Mucosa of stomach (tissue), 1 donor: ENCODE measurements around the gene PRICKLE2.
"Not testable (repeated sequence)": the region's sequence is repeated elsewhere in the genome, so short reads cannot be mapped to it uniquely, and the experiment has no call there.

ENCODE experiments used
- H3K27me3 ChIP-seq: one replicate; pipeline ENCODE4 v1.7.0; 2013; ENCODE audit warnings: mild to moderate bottlenecking, low read length; ENCODE audit not compliant: control insufficient read depth, insufficient read depth
- H3K36me3 ChIP-seq: one replicate; pipeline ENCODE4 v1.7.0; 2013; ENCODE audit warnings: low read length; ENCODE audit not compliant: control insufficient read depth, insufficient read depth
- H3K4me1 ChIP-seq: one replicate; pipeline ENCODE4 v1.7.0; 2013; ENCODE audit warnings: mild to moderate bottlenecking, low read length; ENCODE audit not compliant: control insufficient read depth, insufficient read depth
- H3K4me3 ChIP-seq: one replicate; pipeline ENCODE4 v1.7.0; 2013; ENCODE audit warnings: low read length
- H3K9ac ChIP-seq: one replicate; pipeline ENCODE4 v1.7.0; 2013; ENCODE audit warnings: mild to moderate bottlenecking, low read length, moderate library complexity
- H3K9me3 ChIP-seq: one replicate; pipeline ENCODE4 v1.7.0; 2013; ENCODE audit warnings: mild to moderate bottlenecking, low read length, moderate library complexity; ENCODE audit not compliant: control insufficient read depth
- donor health status: Pancreatic carcinoma.

PRICKLE2 gene

DNA sequence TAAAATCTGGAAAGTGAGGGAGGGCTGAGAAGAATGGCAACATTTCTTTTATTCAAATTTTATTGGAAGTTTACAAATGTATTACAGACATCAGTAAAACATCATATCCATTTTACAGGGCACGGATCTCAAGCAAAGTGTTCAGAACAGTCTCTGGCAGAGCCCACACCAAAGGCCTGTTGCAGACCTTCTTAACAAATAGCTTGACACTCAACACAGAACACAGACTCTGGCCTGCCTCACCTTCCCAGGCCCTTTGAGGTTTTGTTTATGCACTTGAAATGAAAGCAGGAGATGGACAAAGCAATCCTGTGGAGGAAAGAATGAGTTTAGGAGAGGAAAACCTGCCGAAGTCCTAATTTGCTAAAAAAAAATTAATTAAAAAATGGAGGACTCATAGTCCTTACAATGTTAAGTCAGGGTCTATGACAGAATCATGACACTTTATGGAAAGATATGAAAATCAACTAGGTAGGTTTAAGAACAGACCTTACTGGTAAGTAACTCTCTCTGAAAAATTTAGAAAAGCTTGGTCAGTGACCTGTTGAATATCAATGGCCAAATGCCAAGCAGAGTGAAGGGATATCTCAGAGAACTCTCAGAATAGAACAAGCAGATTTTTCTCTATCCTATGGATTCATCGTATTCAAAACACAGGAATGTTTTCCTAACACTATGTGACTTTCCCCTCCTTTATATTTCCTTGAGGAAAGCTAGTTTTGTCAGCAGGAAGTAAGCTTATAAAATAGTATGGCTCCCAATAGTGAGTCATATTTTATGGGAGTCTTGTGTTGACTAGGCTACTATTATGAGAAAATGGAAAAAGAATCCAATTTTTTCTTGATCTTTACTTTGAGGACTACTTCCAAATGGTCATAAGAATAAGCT lies 131.2 kb downstream of the PRICKLE2 start:
- no peaks in the 10 kb centered on the region for H3K9me3 ChIP-seq

GRCh38 chr3:64093211-64093610 lies 132.1 kb downstream of the PRICKLE2 start:
- Histone ChIP-seq H3K9ac (no peak overlapping the region), H3K4me3 (no peak overlapping the region), H3K4me1 (no peaks in the 10 kb centered on the region), H3K27me3 (no peaks in the 10 kb centered on the region), H3K9me3 (no peaks in the 10 kb centered on the region), H3K36me3 (no peaks in the 10 kb centered on the region)

More for the DNA sequence above, 131.2 kb downstream of the PRICKLE2 start:
- no peak overlapping the region for H3K9ac ChIP-seq
- H3K36me3 ChIP-seq = no peaks in the 10 kb centered on the region
- H3K27me3 ChIP-seq = no peaks in the 10 kb centered on the region
- no peak overlapping the region for H3K4me3 ChIP-seq
- no peaks in the 10 kb centered on the region for H3K4me1 ChIP-seq

DNA sequence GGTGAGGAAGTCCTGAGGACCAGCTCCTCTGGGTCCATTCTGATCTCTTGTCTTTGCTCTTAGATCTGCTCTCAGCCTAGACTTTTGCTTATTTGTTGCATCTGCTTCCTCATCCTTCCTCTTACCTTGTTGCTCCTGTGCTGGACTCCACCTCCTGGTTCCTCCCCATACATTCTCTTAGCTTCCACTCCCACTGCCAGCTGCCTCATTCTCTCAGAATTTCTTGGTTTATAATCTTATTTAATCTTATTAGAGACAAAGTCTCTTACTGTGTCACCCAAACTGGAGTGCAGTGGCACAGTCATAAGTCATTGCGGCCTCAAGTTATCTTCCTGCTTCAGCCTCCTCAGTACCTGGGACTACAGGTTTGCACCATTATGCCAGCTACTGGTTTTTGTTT lies 133.8 kb downstream of the PRICKLE2 start:
- Histone ChIP-seq H3K27me3 (no peaks in the 10 kb centered on the region), H3K4me1 (no peaks in the 10 kb centered on the region), H3K36me3 (no peaks in the 10 kb centered on the region), H3K9me3 (no peaks in the 10 kb centered on the region), H3K9ac (no peak overlapping the region), H3K4me3 (no peak overlapping the region)

DNA sequence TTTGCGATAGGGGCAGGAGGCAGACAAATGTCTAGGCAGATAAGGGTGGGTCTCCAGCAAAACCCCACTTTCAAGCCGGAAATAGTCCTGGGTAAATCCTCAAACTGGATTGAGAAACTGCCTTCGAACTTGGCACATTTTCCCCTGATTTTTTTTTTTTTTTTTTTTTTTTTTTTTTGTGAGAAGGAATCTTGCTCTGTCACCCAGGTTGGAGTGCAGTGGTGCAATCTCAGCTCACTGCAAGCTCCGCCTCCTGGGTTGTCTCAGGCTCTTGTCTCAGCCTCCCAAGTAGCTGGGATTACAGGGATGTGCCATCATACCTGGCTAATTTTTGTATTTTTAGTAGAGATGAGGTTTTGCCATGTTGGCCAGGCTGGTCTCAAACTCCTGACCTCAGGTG lies 135.9 kb downstream of the PRICKLE2 start:
- not testable (repeated sequence) for H3K27me3 ChIP-seq, H3K36me3 ChIP-seq

GRCh38 chr3:64088408-64089205 lies 136.7 kb downstream of the PRICKLE2 start:
- Histone ChIP-seq H3K27me3 (no peaks in the 10 kb centered on the region), H3K4me1 (no peaks in the 10 kb centered on the region), H3K4me3 (no peak overlapping the region), H3K9me3 (no peaks in the 10 kb centered on the region), H3K9ac (no peak overlapping the region), H3K36me3 (no peaks in the 10 kb centered on the region)

More for the DNA sequence above, 135.9 kb downstream of the PRICKLE2 start:
- not testable (repeated sequence) for H3K4me3 ChIP-seq, H3K9me3 ChIP-seq, H3K4me1 ChIP-seq, H3K9ac ChIP-seq

DNA sequence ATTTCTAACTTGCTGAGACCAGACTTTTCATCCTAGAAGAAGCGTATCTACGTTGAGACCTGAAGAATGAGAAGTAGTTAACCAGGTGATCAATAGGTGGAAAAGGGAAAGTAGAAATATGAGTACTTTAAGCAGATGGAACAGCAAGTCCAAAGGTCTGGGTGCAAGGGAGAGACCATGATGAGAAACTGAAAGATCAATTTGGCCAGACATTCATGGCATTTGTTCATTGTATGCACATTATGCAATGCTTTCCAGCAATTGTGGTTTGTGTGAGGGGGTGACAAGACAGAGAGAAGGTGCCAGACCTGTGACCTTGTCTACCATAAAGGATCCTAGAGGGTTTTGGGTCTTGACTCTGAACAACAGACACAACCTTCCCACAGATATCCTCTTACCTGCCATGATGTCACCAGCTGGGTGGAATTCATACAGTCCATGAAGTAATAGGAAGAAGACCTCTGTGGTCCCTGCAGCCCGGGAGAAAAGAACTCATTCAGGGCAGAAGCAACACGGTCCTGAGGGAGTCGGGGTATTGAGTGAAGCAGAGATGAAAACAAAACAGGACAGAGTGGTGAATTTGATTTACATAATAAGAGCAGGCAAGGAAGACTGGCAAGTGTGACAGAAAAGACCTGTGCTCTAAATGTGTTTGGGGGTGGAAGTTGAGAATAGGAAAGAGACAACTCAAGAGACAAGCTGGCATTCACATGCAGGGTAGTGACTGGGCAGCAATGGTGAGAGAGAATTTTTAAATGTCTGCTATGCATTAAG lies 138.6 kb downstream of the PRICKLE2 start:
- H3K27me3 ChIP-seq = no peaks in the 10 kb centered on the region
- no peaks in the 10 kb centered on the region for H3K4me1 ChIP-seq
- no peak overlapping the region for H3K9ac ChIP-seq
- H3K4me3 ChIP-seq = no peak overlapping the region
- no peaks in the 10 kb centered on the region for H3K36me3 ChIP-seq
- H3K9me3 ChIP-seq = no peaks in the 10 kb centered on the region

GRCh38 chr3:64084640-64085039 lies 140.6 kb downstream of the PRICKLE2 start:
- Histone ChIP-seq H3K9ac (no peak overlapping the region), H3K9me3 (no peaks in the 10 kb centered on the region), H3K4me3 (no peak overlapping the region), H3K4me1 (no peaks in the 10 kb centered on the region), H3K27me3 (no peaks in the 10 kb centered on the region), H3K36me3 (no peaks in the 10 kb centered on the region)

DNA sequence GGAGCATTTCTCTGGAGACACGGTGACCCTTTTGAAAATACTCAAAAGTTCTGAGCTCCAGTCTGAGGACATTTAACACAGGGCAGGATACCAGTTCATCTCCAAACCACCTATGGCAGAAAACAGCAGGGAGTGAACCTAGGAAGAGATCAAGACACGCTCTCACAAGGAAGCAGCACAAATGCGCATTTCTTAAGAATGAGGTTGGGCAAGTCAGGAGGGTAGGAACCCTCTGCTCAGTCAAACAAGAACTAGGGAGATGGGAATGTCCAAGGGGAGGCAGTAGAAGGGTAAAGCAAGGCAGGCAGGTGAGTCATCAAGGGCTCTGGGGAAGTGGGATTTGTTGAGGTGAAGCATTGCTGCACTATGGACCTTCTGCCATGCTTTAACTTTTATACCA lies 141.7 kb downstream of the PRICKLE2 start:
- Histone ChIP-seq H3K4me1 (no peaks in the 10 kb centered on the region), H3K4me3 (no peak overlapping the region)

GRCh38 chr3:64082961-64083541 lies 142.2 kb downstream of the PRICKLE2 start:
- Histone ChIP-seq H3K4me1 (no peaks in the 10 kb centered on the region), H3K9ac (no peak overlapping the region), H3K36me3 (no peaks in the 10 kb centered on the region), H3K27me3 (no peaks in the 10 kb centered on the region), H3K4me3 (no peak overlapping the region), H3K9me3 (no peaks in the 10 kb centered on the region)

More for the DNA sequence above, 141.7 kb downstream of the PRICKLE2 start:
- H3K36me3 ChIP-seq = no peaks in the 10 kb centered on the region
- H3K27me3 ChIP-seq = no peaks in the 10 kb centered on the region
- no peak overlapping the region for H3K9ac ChIP-seq
- no peaks in the 10 kb centered on the region for H3K9me3 ChIP-seq

- Histone ChIP-seq H3K36me3 (no peaks in the 10 kb centered on the region), H3K9me3 (no peaks in the 10 kb centered on the region), H3K4me3 (no peak overlapping the region), H3K4me1 (no peaks in the 10 kb centered on the region), H3K9ac (no peak overlapping the region), H3K27me3 (no peaks in the 10 kb centered on the region)
Measured at GRCh38 chr3:64082411-64082810, 142.9 kb downstream of the PRICKLE2 start.

GRCh38 chr3:64081235-64081630 lies 144.0 kb downstream of the PRICKLE2 start:
- Histone ChIP-seq H3K27me3 (no peaks in the 10 kb centered on the region), H3K9ac (no peak overlapping the region), H3K36me3 (no peaks in the 10 kb centered on the region), H3K4me3 (no peak overlapping the region), H3K9me3 (no peaks in the 10 kb centered on the region), H3K4me1 (no peaks in the 10 kb centered on the region)
